Keratinocyte (primary cell): Measurements from ENCODE around the gene CAMP. TPM values are rescaled to one million over a fixed set of nuclear protein-coding genes. Genes with fewer than 3 reads are reported as not detected.

Experiments used
- DNase-seq: peaks from one replicate; pipeline ENCODE4 v3.0.0-alpha.2; 2011; ENCODE audit warnings: low read depth, missing footprints, low spot score
- FAIRE-seq: peaks from 2 replicates; lab custom pipeline; 2011; peaks lifted over from hg19 to GRCh38; lab: Jason Lieb, UNC
- H2AFZ ChIP-seq: 2 replicates; pipeline ENCODE4 v1.6.0; 2012; ENCODE audit warnings: low read length, control low read depth, inconsistent platforms; ENCODE audit not compliant: control insufficient read depth
- H3K27ac ChIP-seq: 2 replicates; pipeline ENCODE4 v1.5.1; 2011; ENCODE audit warnings: low read length; ENCODE audit not compliant: control insufficient read depth, insufficient read depth
- H3K27me3 ChIP-seq: 3 replicates; pipeline ENCODE4 v1.6.0; 2011; ENCODE audit warnings: low read length; ENCODE audit not compliant: control insufficient read depth, insufficient read depth; ENCODE audit errors: extremely low read depth
- H3K36me3 ChIP-seq, 2 experiments: 2 replicates in 1 of 2; 3 replicates in 1 of 2; pipeline ENCODE4 v1.5.1; 2011; ENCODE audit warnings: low read length in 2 of 2, mild to moderate bottlenecking in 1 of 2; ENCODE audit not compliant: control insufficient read depth in 2 of 2, insufficient read depth in 2 of 2; ENCODE audit errors: extremely low read depth in 1 of 2
- H3K4me1 ChIP-seq: 3 replicates; pipeline ENCODE4 v1.5.1; 2011; ENCODE audit warnings: low read length; ENCODE audit not compliant: control insufficient read depth, insufficient read depth; ENCODE audit errors: extremely low read depth
- H3K4me2 ChIP-seq: 3 replicates; pipeline ENCODE4 v1.6.0; 2011; ENCODE audit warnings: low read depth, low read length; ENCODE audit not compliant: control insufficient read depth, insufficient read depth; ENCODE audit errors: extremely low read depth
- H3K4me3 ChIP-seq, 3 experiments: fragments of 200-600 bp in 1 of 3; sonication (generic) in 1 of 3; 2 replicates in 2 of 3; 3 replicates in 1 of 3; pipeline ENCODE4 v1.5.1; 2011 to 2016; ENCODE audit warnings: low read length in 3 of 3, mild to moderate bottlenecking in 3 of 3, control low read depth in 2 of 3, inconsistent platforms in 1 of 3, low read depth in 1 of 3, mixed read lengths in 1 of 3, mixed run types in 1 of 3, moderate library complexity in 1 of 3; ENCODE audit not compliant: control insufficient read depth in 2 of 3, insufficient read depth in 2 of 3; ENCODE audit errors: extremely low read depth in 1 of 3
- H3K79me2 ChIP-seq: 2 replicates; pipeline ENCODE4 v1.6.0; 2012; ENCODE audit warnings: low read length; ENCODE audit not compliant: control insufficient read depth, insufficient read depth
- H3K9ac ChIP-seq: 3 replicates; pipeline ENCODE4 v1.6.0; 2011; ENCODE audit warnings: low read length; ENCODE audit not compliant: control insufficient read depth, insufficient read depth; ENCODE audit errors: extremely low read depth
- H3K9me1 ChIP-seq: 3 replicates; pipeline ENCODE4 v1.6.0; 2011; ENCODE audit warnings: low read length; ENCODE audit not compliant: control insufficient read depth, insufficient read depth; ENCODE audit errors: extremely low read depth
- H3K9me3 ChIP-seq: 2 replicates; pipeline ENCODE4 v1.5.1; 2012; ENCODE audit warnings: low read depth, low read length; ENCODE audit not compliant: control insufficient read depth
- H4K20me1 ChIP-seq: 3 replicates; pipeline ENCODE4 v1.6.0; 2011; ENCODE audit warnings: low read length; ENCODE audit not compliant: control insufficient read depth, insufficient read depth; ENCODE audit errors: extremely low read depth
- EZH2 ChIP-seq: IDR thresholded peaks from one replicate; pipeline ENCODE4 v1.6.1; 2012; ENCODE audit warnings: inconsistent platforms, mild to moderate bottlenecking, low read length, moderate library complexity
- dilution Hi-C: fragments of 300-500 bp; cut with MboI; formaldehyde crosslinking; loops from one replicate; pipeline ENCODE4 v1.7.0; 2020; ENCODE audit warnings: low sequenced_read_pairs; ENCODE audit not compliant: extremely low pct_ligation_motif_present
- polyA plus RNA-seq, 5 experiments: library from polyadenylated mRNA; depleted of rRNA in 3 of 5; stranded (reverse) in 3 of 5; stranded (forward) in 1 of 5; unstranded in 1 of 5; fragments of >200 nt; gene quantifications; 1 replicate in 1 of 5; 2 replicates in 3 of 5; 3 replicates in 1 of 5; pipeline versions ENCODE4 v1.2.1 to v1.2.3, GENCODE V29; 2011 to 2012; ENCODE audit warnings: missing spikeins in 2 of 5, low read depth in 1 of 5, low replicate concordance in 1 of 5
- small RNA-seq, 3 experiments: library from RNA; depleted of rRNA; stranded (forward); fragments of <200 nt; gene quantifications; one replicate each; pipeline ENCODE3, GENCODE V24; 2012; ENCODE audit warnings: low read depth in 3 of 3, low replicate concordance in 1 of 3; ENCODE audit not compliant: insufficient read length in 3 of 3
- TF ChIP-seq, protein P1 (sequence below), 3 experiments: IDR thresholded peaks in 1 of 3; conservative IDR thresholded peaks in 1 of 3; optimal IDR thresholded peaks in 1 of 3; 2 replicates in 2 of 3; 3 replicates in 1 of 3; pipeline versions ENCODE3 to v1.5.1; 2011; ENCODE audit warnings: low read length in 3 of 3, mild to moderate bottlenecking in 3 of 3, moderate library complexity in 2 of 3, control low read depth in 1 of 3, inconsistent platforms in 1 of 3; ENCODE audit not compliant: insufficient read depth in 2 of 3; ENCODE audit errors: extremely low read depth in 1 of 3

Gene CAMP
- polyA plus RNA-seq, 1 donor (not counting 4 experiments of a cell fraction or from before 2014, with no cell fraction given), result 0.66 TPM

DNA sequence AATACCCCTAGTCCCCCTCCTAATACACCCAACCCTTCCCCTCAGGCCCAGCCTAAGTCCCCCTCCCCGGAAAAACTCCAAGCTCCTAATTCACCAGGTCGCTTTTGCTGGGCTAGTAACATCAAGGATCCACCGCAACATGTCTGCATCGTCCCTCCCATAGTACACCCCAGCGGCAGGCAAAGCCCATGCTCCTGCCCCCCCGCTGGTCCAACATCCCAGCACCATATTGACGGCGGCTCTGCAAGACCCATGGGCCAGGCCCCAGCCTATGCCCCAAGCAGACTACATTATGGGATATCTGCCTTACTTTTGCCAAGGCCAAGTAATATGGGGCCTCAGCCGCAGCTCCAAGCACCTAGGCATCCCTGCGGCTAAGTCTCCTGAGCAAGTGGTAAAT, 51.2 kb downstream of the CAMP start:
- Histone ChIP-seq H2AFZ (no peak overlapping the region), H3K4me3 (no peak overlapping the region), H4K20me1 (no peaks in the 10 kb centered on the region), H3K27me3 (no peaks in the 10 kb centered on the region), H3K4me2 (no peak overlapping the region), H3K9ac (no peak overlapping the region), H3K27ac (no peak overlapping the region), H3K4me1 (peaks cover 15% of the 10 kb centered on the region), H3K9me1 (no peaks in the 10 kb centered on the region), H3K79me2 (no peaks in the 10 kb centered on the region), H3K9me3 (no peaks in the 10 kb centered on the region), H3K36me3 (peaks cover 0 to 10% of the 10 kb centered on the region in 2 experiments)
- dilution Hi-C loops, result loop anchor here (25.0 kb wide), 1 partner anchor 163 kb away; the partner anchor contains the start of genes ATRIP, CCDC51, PLXNB1 and TMA7
- no peak for DNase-seq
- no peak for FAIRE-seq
- TF ChIP-seq, protein P1, sequence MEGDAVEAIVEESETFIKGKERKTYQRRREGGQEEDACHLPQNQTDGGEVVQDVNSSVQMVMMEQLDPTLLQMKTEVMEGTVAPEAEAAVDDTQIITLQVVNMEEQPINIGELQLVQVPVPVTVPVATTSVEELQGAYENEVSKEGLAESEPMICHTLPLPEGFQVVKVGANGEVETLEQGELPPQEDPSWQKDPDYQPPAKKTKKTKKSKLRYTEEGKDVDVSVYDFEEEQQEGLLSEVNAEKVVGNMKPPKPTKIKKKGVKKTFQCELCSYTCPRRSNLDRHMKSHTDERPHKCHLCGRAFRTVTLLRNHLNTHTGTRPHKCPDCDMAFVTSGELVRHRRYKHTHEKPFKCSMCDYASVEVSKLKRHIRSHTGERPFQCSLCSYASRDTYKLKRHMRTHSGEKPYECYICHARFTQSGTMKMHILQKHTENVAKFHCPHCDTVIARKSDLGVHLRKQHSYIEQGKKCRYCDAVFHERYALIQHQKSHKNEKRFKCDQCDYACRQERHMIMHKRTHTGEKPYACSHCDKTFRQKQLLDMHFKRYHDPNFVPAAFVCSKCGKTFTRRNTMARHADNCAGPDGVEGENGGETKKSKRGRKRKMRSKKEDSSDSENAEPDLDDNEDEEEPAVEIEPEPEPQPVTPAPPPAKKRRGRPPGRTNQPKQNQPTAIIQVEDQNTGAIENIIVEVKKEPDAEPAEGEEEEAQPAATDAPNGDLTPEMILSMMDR (optimal IDR thresholded peaks at IDR 0.05 in 1 of 3, IDR thresholded peaks at IDR 0.05 in 1 of 3, conservative IDR thresholded peaks at IDR 0.05 in 1 of 3; ENCODE audit: extremely low read depth in 1 of 3, insufficient read depth in 2 of 3, low read length in 3 of 3), result no peak
- no peak for TF ChIP-seq EZH2

Small RNA genes within 50 kb of the gene (small RNA-seq; reads per million reads assigned to genes)
- gene MIR4443 (0 to 0.33 (median 0) reads per million in 3 experiments), gene NDUFB1P1 (0 reads per million in 3 experiments), gene RNU7-128P (0 to 0.25 (median 0) reads per million in 3 experiments)

Other genes starting within 250 kb of the CAMP start
- gene MAP4, start 207.1 kb upstream of the CAMP start, polyA plus RNA-seq, result 82.5 to 180 TPM (median 110 TPM) in 3 replicates
- 1.7 to 6.2 TPM (median 5.5 TPM) in 3 replicates for gene CDC25A, start 35.1 kb upstream of the CAMP start, polyA plus RNA-seq
- gene ZNF589, start 17.6 kb downstream of the CAMP start, polyA plus RNA-seq, result 9.1 to 12.2 TPM (median 9.6 TPM) in 3 replicates
- 22.1 to 38.0 TPM (median 22.4 TPM) in 3 replicates for gene NME6, start 77.9 kb downstream of the CAMP start, polyA plus RNA-seq
- gene SPINK8, start 110.2 kb downstream of the CAMP start, polyA plus RNA-seq, result not detected in 3 replicates
- not detected in 3 replicates for gene FBXW12, start 148.7 kb downstream of the CAMP start, polyA plus RNA-seq
- 67.5 to 124 TPM (median 83.0 TPM) in 3 replicates for gene PLXNB1, start 206.6 kb downstream of the CAMP start, polyA plus RNA-seq
- gene CCDC51, start 216.6 kb downstream of the CAMP start, polyA plus RNA-seq, result 27.9 to 28.8 TPM (median 28.4 TPM) in 3 replicates
- gene TMA7, start 216.8 kb downstream of the CAMP start, polyA plus RNA-seq, result 190 to 418 TPM (median 306 TPM) in 3 replicates
- 8.6 to 9.7 TPM (median 9.1 TPM) in 3 replicates for gene ATRIP, start 223.2 kb downstream of the CAMP start, polyA plus RNA-seq